IMR-90 (cell line): ENCODE measurements around the gene VIPR2. TPM values are rescaled to one million over a fixed set of nuclear protein-coding genes. Genes with fewer than 3 reads are reported as not detected.

Experiments
- ATAC-seq: fragments of 200-7000 bp; cut with Tn5 transposase; 2 replicates; pipeline ENCODE4 v1.9.1; 2020; ENCODE audit warnings: low read depth, mild to moderate bottlenecking, moderate library complexity
- BruUV-seq: library from RNA; stranded (reverse); fragments of 400-500 nt; replicated peaks from 2 replicates; lab custom pipeline; 2021; lab: Mats Ljungman, UMichigan
- CTCF ChIA-PET: fragments of 300-600 bp; formaldehyde crosslinking; extraction: SDS; loops from one replicate; lab custom pipeline; 2021; ENCODE audit warnings: antibody characterized with exemption; lab: Yijun Ruan, JAX
- POLR2A ChIA-PET: fragments of 300-600 bp; sonication (Branson Sonifier 250); formaldehyde crosslinking; loops from one replicate; lab custom pipeline; 2022; ENCODE audit warnings: antibody characterized with exemption; ENCODE audit not compliant: unreplicated experiment; lab: Charles Lee
- DNase-seq: peaks from one replicate; pipeline ENCODE4 v3.0.0; 2013
- H2AFZ ChIP-seq: replicated peaks from 2 replicates; pipeline ENCODE3; 2013; ENCODE audit warnings: low read length, mild to moderate bottlenecking; ENCODE audit not compliant: poor library complexity
- H2AK5ac ChIP-seq: 2 replicates; pipeline ENCODE4 v1.6.1; 2013; ENCODE audit warnings: low read depth, low read length, inconsistent platforms
- H2AK9ac ChIP-seq: replicated peaks from 2 replicates; pipeline ENCODE3; 2013; ENCODE audit warnings: mild to moderate bottlenecking, low read depth, low read length, moderate library complexity; ENCODE audit not compliant: poor library complexity
- H2BK120ac ChIP-seq: 2 replicates; pipeline ENCODE4 v1.6.1; 2013; ENCODE audit warnings: low read depth, low read length, inconsistent platforms
- H2BK15ac ChIP-seq: 3 replicates; pipeline ENCODE4 v1.6.1; 2013; ENCODE audit warnings: low read depth, low read length, inconsistent platforms
- H2BK20ac ChIP-seq: 2 replicates; pipeline ENCODE4 v1.6.1; 2013; ENCODE audit warnings: low read depth, mild to moderate bottlenecking, inconsistent platforms, low read length, moderate library complexity
- H2BK5ac ChIP-seq: 2 replicates; pipeline ENCODE4 v1.6.1; 2013; ENCODE audit warnings: mild to moderate bottlenecking, low read depth, low read length, inconsistent platforms; ENCODE audit not compliant: poor library complexity, severe bottlenecking
- H3K14ac ChIP-seq: replicated peaks from 2 replicates; pipeline ENCODE4 v1.6.1; 2013; ENCODE audit warnings: low read depth, low read length, inconsistent platforms
- H3K18ac ChIP-seq: 2 replicates; pipeline ENCODE4 v1.6.1; 2013; ENCODE audit warnings: low read depth, low read length, control low read depth
- H3K23ac ChIP-seq: 2 replicates; pipeline ENCODE4 v1.6.1; 2013; ENCODE audit warnings: low read depth, low read length, inconsistent platforms
- H3K27ac ChIP-seq: 2 replicates; pipeline ENCODE4 v1.5.1; 2013; ENCODE audit warnings: mild to moderate bottlenecking, control low read depth, low read length; ENCODE audit not compliant: insufficient read depth
- H3K27me3 ChIP-seq: 2 replicates; pipeline ENCODE4 v1.6.1; 2013; ENCODE audit warnings: low read length; ENCODE audit not compliant: control insufficient read depth, insufficient read depth
- H3K36me3 ChIP-seq: 2 replicates; pipeline ENCODE4 v1.6.1; 2013; ENCODE audit warnings: low read length, mixed read lengths; ENCODE audit not compliant: control insufficient read depth, insufficient read depth
- H3K4ac ChIP-seq: 2 replicates; pipeline ENCODE4 v1.6.1; 2013; ENCODE audit warnings: low read depth, low read length, inconsistent platforms
- H3K4me1 ChIP-seq: 2 replicates; pipeline ENCODE4 v1.6.1; 2013; ENCODE audit warnings: low read length, mixed read lengths; ENCODE audit not compliant: control insufficient read depth, insufficient read depth
- H3K4me2 ChIP-seq: 2 replicates; pipeline ENCODE4 v1.6.1; 2013; ENCODE audit warnings: low read depth, mild to moderate bottlenecking, control low read depth, low read length, moderate library complexity
- H3K4me3 ChIP-seq: 2 replicates; pipeline ENCODE4 v1.5.1; 2013; ENCODE audit warnings: low read depth, mild to moderate bottlenecking, control low read depth, low read length, moderate library complexity; ENCODE audit not compliant: insufficient read depth
- H3K56ac ChIP-seq: 2 replicates; pipeline ENCODE4 v1.6.1; 2013; ENCODE audit warnings: low read length, inconsistent platforms; ENCODE audit not compliant: insufficient read depth; ENCODE audit errors: extremely low read depth
- H3K79me1 ChIP-seq, 2 experiments: 2 replicates each; pipeline ENCODE4 v1.6.1; 2013; ENCODE audit warnings: low read length in 2 of 2, inconsistent platforms in 1 of 2, low read depth in 1 of 2
- H3K9ac ChIP-seq: 2 replicates; pipeline ENCODE4 v1.6.1; 2013; ENCODE audit warnings: low read depth, low read length, control low read depth
- H3K9me1 ChIP-seq: 2 replicates; pipeline ENCODE4 v1.6.1; 2013; ENCODE audit warnings: low read length, inconsistent platforms; ENCODE audit not compliant: insufficient read depth
- H3K9me3 ChIP-seq: 2 replicates; pipeline ENCODE4 v1.6.1; 2013; ENCODE audit warnings: low read length; ENCODE audit not compliant: control insufficient read depth, insufficient read depth
- H4K20me1 ChIP-seq: 2 replicates; pipeline ENCODE4 v1.6.1; 2013; ENCODE audit warnings: low read length, inconsistent platforms; ENCODE audit not compliant: insufficient read depth
- H4K5ac ChIP-seq: 2 replicates; pipeline ENCODE4 v1.6.1; 2013; ENCODE audit warnings: mild to moderate bottlenecking, low read depth, low read length, control low read depth
- H4K8ac ChIP-seq, 2 experiments: 2 replicates each; pipeline ENCODE4 v1.6.1; 2013; ENCODE audit warnings: low read depth in 2 of 2, low read length in 2 of 2, control low read depth in 1 of 2, inconsistent platforms in 1 of 2
- H4K91ac ChIP-seq: 2 replicates; pipeline ENCODE4 v1.6.1; 2013; ENCODE audit warnings: low read depth, low read length, inconsistent platforms; ENCODE audit not compliant: insufficient read depth
- BHLHE40 ChIP-seq: fragments of 150-350 bp; IDR thresholded peaks from 2 replicates; pipeline ENCODE4 v1.6.1; 2016; ENCODE audit warnings: mild to moderate bottlenecking, low read depth, low read length
- CEBPB ChIP-seq: IDR thresholded peaks from 2 replicates; pipeline ENCODE4 v1.6.1; 2012; ENCODE audit warnings: low read depth, low read length, improper control_type of control experiment
- CHD1 ChIP-seq: IDR thresholded peaks from 2 replicates; pipeline ENCODE4 v1.6.1; 2012; ENCODE audit warnings: low read depth, low read length, improper control_type of control experiment
- ELK1 ChIP-seq: fragments of 150-350 bp; IDR thresholded peaks from 2 replicates; pipeline ENCODE4 v1.6.1; 2016; ENCODE audit warnings: low read depth, mild to moderate bottlenecking, low read length, moderate library complexity, borderline replicate concordance
- FOS ChIP-seq: fragments of 150-350 bp; IDR thresholded peaks from 2 replicates; pipeline ENCODE4 v1.6.1; 2016; ENCODE audit warnings: low read depth, low read length
- MAFK ChIP-seq: IDR thresholded peaks from 2 replicates; pipeline ENCODE4 v1.6.1; 2012; ENCODE audit warnings: low read depth, low read length, improper control_type of control experiment
- MAZ ChIP-seq: IDR thresholded peaks from 2 replicates; pipeline ENCODE4 v1.6.1; 2012; ENCODE audit warnings: low read depth, mild to moderate bottlenecking, low read length, improper control_type of control experiment, moderate library complexity, borderline replicate concordance
- MXI1 ChIP-seq: IDR thresholded peaks from 2 replicates; pipeline ENCODE4 v1.6.1; 2012; ENCODE audit warnings: low read depth, mild to moderate bottlenecking, low read length, moderate library complexity, borderline replicate concordance
- NFE2L2 ChIP-seq: fragments of 150-350 bp; IDR thresholded peaks from 2 replicates; pipeline ENCODE4 v1.6.1; 2016; ENCODE audit warnings: low read depth, mild to moderate bottlenecking, low read length
- POLR2A ChIP-seq: IDR thresholded peaks from 2 replicates; pipeline ENCODE4 v1.6.1; 2012; ENCODE audit warnings: mild to moderate bottlenecking, low read depth, low read length
- RAD21 ChIP-seq: IDR thresholded peaks from 2 replicates; pipeline ENCODE4 v1.6.1; 2012; ENCODE audit warnings: low read length, improper control_type of control experiment
- RCOR1 ChIP-seq: IDR thresholded peaks from 2 replicates; pipeline ENCODE4 v1.6.1; 2012; ENCODE audit warnings: mild to moderate bottlenecking, low read length, improper control_type of control experiment; ENCODE audit not compliant: insufficient replicate concordance
- RFX5 ChIP-seq: IDR thresholded peaks from 2 replicates; pipeline ENCODE4 v1.8.0; 2012; ENCODE audit warnings: low read depth, mild to moderate bottlenecking, low read length, moderate library complexity
- SMC3 ChIP-seq: fragments of 150-350 bp; IDR thresholded peaks from 2 replicates; pipeline ENCODE4 v1.6.1; 2016; ENCODE audit warnings: low read depth, mild to moderate bottlenecking, antibody characterized with exemption, low read length, moderate library complexity
- WGBS, 2 experiments: methylation state at CpG; one replicate each; pipeline versions ENCODE4 v1.1.5 to v1.1.7; 2013; ENCODE audit warnings: missing lambda C conversion rate in 2 of 2; ENCODE audit not compliant: insufficient read length in 1 of 2; ENCODE audit errors: extremely low coverage in 2 of 2; 5-methylcytosine and 5-hydroxymethylcytosine counted together
- dilution Hi-C: fragments of 300-500 bp; cut with HindIII; formaldehyde crosslinking; loops from one replicate; pipeline ENCODE4 v1.14.3; 2018; ENCODE audit warnings: low sequenced_read_pairs; ENCODE audit not compliant: unreplicated experiment
- in situ Hi-C: fragments of 300-500 bp; cut with MboI; formaldehyde crosslinking; loops from 3 replicates; pipeline ENCODE4 v1.14.3; 2019; ENCODE audit warnings: low sequenced_read_pairs, inconsistent platforms, mixed read lengths
- intact Hi-C: fragments of 100-400 bp; cut with micrococcal nuclease; formaldehyde crosslinking; loops from 2 replicates; pipeline ENCODE4 v1.10.0; 2022
- polyA plus RNA-seq, 3 experiments: library from polyadenylated mRNA; depleted of rRNA; stranded (reverse); fragments of >200 nt; gene quantifications; 2 replicates each; pipeline ENCODE4 v1.2.3, GENCODE V29; 2012; ENCODE audit warnings: low replicate concordance in 1 of 3
- total RNA-seq: library from RNA; depleted of rRNA; stranded (reverse); fragments of >200 nt; gene quantifications from 2 replicates; pipeline ENCODE4 v1.2.3, GENCODE V29; 2012
- TF ChIP-seq, protein P1 (sequence below): fragments of 150-350 bp; IDR thresholded peaks from 2 replicates; pipeline ENCODE4 v1.6.1; 2017; ENCODE audit warnings: mild to moderate bottlenecking, antibody characterized with exemption, low read length, low read depth
- TF ChIP-seq, protein P2 (sequence below): conservative IDR thresholded peaks from 2 replicates; pipeline ENCODE4 v1.5.1; 2012; ENCODE audit warnings: mild to moderate bottlenecking, low read depth, low read length, improper control_type of control experiment

VIPR2 gene
- total and polyA plus RNA-seq, 2 of the 4 experiments (the other 2 are of a cell fraction) = not detected

DNA sequence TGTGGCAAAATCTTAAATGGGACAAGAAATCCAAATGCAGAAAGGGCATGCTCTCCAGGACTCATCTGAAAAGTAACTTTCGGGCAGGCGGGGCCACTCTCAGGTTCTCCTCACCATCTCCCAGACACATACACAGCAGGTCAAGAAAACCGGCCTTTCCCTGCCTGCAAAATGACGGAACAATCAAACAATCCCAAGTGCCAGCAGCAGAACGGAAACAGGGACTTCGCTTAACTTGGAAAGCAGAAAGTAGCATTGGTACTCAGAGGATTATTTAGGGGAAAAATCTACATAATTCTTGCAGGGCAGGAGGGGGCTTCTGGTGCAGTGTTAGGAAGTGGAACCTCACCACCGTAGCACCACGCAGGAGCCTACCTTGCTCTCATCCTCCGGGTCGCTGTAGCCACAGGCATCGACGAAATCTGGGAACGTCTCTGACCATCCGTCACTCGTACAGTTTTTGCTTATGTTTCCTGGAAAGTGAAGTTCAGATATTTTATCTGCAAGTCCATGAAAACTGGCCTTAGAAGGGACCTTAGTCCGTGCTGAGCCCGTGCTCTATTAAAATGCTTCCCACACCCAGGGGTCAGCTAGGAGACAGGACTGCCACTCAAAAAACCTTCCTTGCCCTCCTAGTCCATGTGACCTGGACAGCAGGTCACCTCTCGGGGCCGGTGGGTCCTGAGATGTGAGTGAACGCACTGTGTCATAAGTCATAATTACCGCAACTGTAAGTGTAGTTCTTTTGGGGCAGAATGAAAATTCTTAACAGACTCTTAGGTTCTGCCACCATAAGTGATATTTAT is 41.1 kb downstream of the VIPR2 start:
- ChIA-PET CTCF (no interaction called here), POLR2A (no interaction called here)
- H2BK15ac ChIP-seq = no peak overlapping the region
- H4K5ac ChIP-seq = no peak overlapping the region
- H2AK9ac ChIP-seq = no peak overlapping the region
- H4K91ac ChIP-seq = no peak overlapping the region
- no TSS peak for BruUV-seq
- no peak overlapping the region for H3K9ac ChIP-seq
- in situ Hi-C loops = no loop called here
- no peak overlapping the region for H2BK5ac ChIP-seq
- H2AK5ac ChIP-seq = no peak overlapping the region
- no peak for ATAC-seq
- H3K4me1 ChIP-seq = no peaks in the 10 kb centered on the region
- no peak overlapping the region for H4K8ac ChIP-seq
- TF ChIP-seq POLR2A = no peak
- no peak for TF ChIP-seq FOS
- TF ChIP-seq CEBPB = no peak
- no peak for TF ChIP-seq CHD1
- TF ChIP-seq MAFK = no peak
- no peak for TF ChIP-seq NFE2L2
- TF ChIP-seq, protein P1, sequence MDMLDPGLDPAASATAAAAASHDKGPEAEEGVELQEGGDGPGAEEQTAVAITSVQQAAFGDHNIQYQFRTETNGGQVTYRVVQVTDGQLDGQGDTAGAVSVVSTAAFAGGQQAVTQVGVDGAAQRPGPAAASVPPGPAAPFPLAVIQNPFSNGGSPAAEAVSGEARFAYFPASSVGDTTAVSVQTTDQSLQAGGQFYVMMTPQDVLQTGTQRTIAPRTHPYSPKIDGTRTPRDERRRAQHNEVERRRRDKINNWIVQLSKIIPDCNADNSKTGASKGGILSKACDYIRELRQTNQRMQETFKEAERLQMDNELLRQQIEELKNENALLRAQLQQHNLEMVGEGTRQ = no peak
- no peak for TF ChIP-seq ELK1
- TF ChIP-seq BHLHE40 = no peak
- no peak for TF ChIP-seq MXI1
- TF ChIP-seq, protein P2, sequence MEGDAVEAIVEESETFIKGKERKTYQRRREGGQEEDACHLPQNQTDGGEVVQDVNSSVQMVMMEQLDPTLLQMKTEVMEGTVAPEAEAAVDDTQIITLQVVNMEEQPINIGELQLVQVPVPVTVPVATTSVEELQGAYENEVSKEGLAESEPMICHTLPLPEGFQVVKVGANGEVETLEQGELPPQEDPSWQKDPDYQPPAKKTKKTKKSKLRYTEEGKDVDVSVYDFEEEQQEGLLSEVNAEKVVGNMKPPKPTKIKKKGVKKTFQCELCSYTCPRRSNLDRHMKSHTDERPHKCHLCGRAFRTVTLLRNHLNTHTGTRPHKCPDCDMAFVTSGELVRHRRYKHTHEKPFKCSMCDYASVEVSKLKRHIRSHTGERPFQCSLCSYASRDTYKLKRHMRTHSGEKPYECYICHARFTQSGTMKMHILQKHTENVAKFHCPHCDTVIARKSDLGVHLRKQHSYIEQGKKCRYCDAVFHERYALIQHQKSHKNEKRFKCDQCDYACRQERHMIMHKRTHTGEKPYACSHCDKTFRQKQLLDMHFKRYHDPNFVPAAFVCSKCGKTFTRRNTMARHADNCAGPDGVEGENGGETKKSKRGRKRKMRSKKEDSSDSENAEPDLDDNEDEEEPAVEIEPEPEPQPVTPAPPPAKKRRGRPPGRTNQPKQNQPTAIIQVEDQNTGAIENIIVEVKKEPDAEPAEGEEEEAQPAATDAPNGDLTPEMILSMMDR = no peak
- TF ChIP-seq RFX5 = no peak
- no peak for TF ChIP-seq RCOR1
- no peak for TF ChIP-seq SMC3
- no peak for TF ChIP-seq RAD21
- no peak for TF ChIP-seq MAZ
- no peak overlapping the region for H2BK20ac ChIP-seq
- no peak overlapping the region for H3K4me3 ChIP-seq
- no peak overlapping the region for H3K4ac ChIP-seq
- no peak overlapping the region for H2AFZ ChIP-seq
- no peak overlapping the region for H3K56ac ChIP-seq
- no peaks in the 10 kb centered on the region for H3K79me1 ChIP-seq
- H3K23ac ChIP-seq = no peak overlapping the region
- no peaks in the 10 kb centered on the region for H4K20me1 ChIP-seq
- H3K9me1 ChIP-seq = no peaks in the 10 kb centered on the region
- WGBS, 2 experiments = 50% methylated on average over 2 of the region's 21 CpGs; no CpG with 5 or more reads in 1 of the 2 experiments
- dilution Hi-C loops = no loop called here
- H3K36me3 ChIP-seq = no peaks in the 10 kb centered on the region
- H2BK120ac ChIP-seq = no peak overlapping the region
- no peaks in the 10 kb centered on the region for H3K27me3 ChIP-seq
- H3K9me3 ChIP-seq = peaks cover 50% of the 10 kb centered on the region
- no peak for DNase-seq
- no peak overlapping the region for H3K18ac ChIP-seq
- H3K27ac ChIP-seq = no peak overlapping the region
- no peak overlapping the region for H3K14ac ChIP-seq
- no peak overlapping the region for H3K4me2 ChIP-seq
- intact Hi-C loops = no loop called here
